Astrocyte (in vitro differentiated cells and primary cell): ENCODE results near the gene ASXL1.

Source experiments
- CTCF ChIP-seq: IDR thresholded peaks from 2 replicates; pipeline ENCODE4 v1.5.1; 2011; ENCODE audit warnings: low read depth, mild to moderate bottlenecking, inconsistent platforms, low read length, moderate library complexity; ENCODE audit not compliant: insufficient read depth
- EZH2 ChIP-seq: IDR thresholded peaks from 2 replicates; pipeline ENCODE4 v1.6.1; 2012; ENCODE audit warnings: mild to moderate bottlenecking, low read length, inconsistent platforms; ENCODE audit not compliant: insufficient read depth

- TF ChIP-seq CTCF (no peak), EZH2 (no peak)
These were observed 426 bp downstream of the ASXL1 start for GRCh38 chr20:32358632-32358882.
